Neural cell (in vitro differentiated cells): ENCODE results near the gene ACTL10. TPM values are rescaled to one million over a fixed set of nuclear protein-coding genes. Genes with fewer than 3 reads are reported as not detected.
A peak's percentile ranks its signal among the peaks of the same experiment; 100 is the strongest.

Experiments
- H2AFZ ChIP-seq: fragments of 200-600, 300-800 bp; sonication (generic), shearing (Covaris generic); 2 replicates; pipeline ENCODE4 v1.6.0; 2014; ENCODE audit warnings: low read depth, mild to moderate bottlenecking, antibody characterized with exemption, low read length, moderate library complexity
- H3F3A ChIP-seq: fragments of 200-600 bp; shearing (Covaris generic); 2 replicates; pipeline ENCODE4 v1.6.1; 2016; ENCODE audit warnings: mild to moderate bottlenecking, moderate library complexity, mixed read lengths, antibody characterized with exemption, low read length; ENCODE audit not compliant: insufficient read depth, poor library complexity, severe bottlenecking
- H3K27ac ChIP-seq: fragments of 200-600, 300-800 bp; sonication (generic), shearing (Covaris generic); 2 replicates; pipeline ENCODE4 v1.5.1; 2014; ENCODE audit warnings: mild to moderate bottlenecking, low read length, moderate library complexity
- H3K27me3 ChIP-seq: fragments of 300-800, 200-600 bp; sonication (generic), shearing (Covaris generic); 2 replicates; pipeline ENCODE4 v1.6.0; 2014; ENCODE audit warnings: mild to moderate bottlenecking, low read depth, low read length, moderate library complexity; ENCODE audit not compliant: insufficient read depth
- H3K36me3 ChIP-seq: fragments of 300-800, 200-600 bp; sonication (generic), shearing (Covaris generic); 2 replicates; pipeline ENCODE4 v1.5.1; 2014; ENCODE audit warnings: mild to moderate bottlenecking, antibody characterized with exemption, low read length, moderate library complexity; ENCODE audit not compliant: insufficient read depth
- H3K4me2 ChIP-seq: fragments of 300-800, 200-600 bp; sonication (generic), shearing (Covaris generic); 2 replicates; pipeline ENCODE4 v1.6.0; 2014; ENCODE audit warnings: mild to moderate bottlenecking, low read length
- H3K4me3 ChIP-seq: fragments of 300-800, 200-600 bp; sonication (generic), shearing (Covaris generic); 2 replicates; pipeline ENCODE4 v1.5.1; 2014; ENCODE audit warnings: mild to moderate bottlenecking, low read length, moderate library complexity
- H3K79me2 ChIP-seq: fragments of 200-600 bp; shearing (Covaris generic); replicated peaks from 2 replicates; pipeline ENCODE4 v1.6.0; 2014; ENCODE audit warnings: mild to moderate bottlenecking, low read length, moderate library complexity; ENCODE audit not compliant: insufficient read depth
- H3K9ac ChIP-seq: fragments of 300-800, 200-600 bp; sonication (generic), shearing (Covaris generic); 2 replicates; pipeline ENCODE4 v1.6.1; 2016; ENCODE audit warnings: mild to moderate bottlenecking, low read length, mixed read lengths
- H3K9me2 ChIP-seq: fragments of 200-600 bp; shearing (Covaris generic); 2 replicates; pipeline ENCODE4 v1.6.1; 2016; ENCODE audit warnings: mild to moderate bottlenecking, low read length, mixed read lengths; ENCODE audit not compliant: insufficient read depth
- H3K9me3 ChIP-seq: fragments of 200-600, 300-800 bp; sonication (generic), shearing (Covaris generic); 2 replicates; pipeline ENCODE4 v1.6.1; 2016; ENCODE audit warnings: mild to moderate bottlenecking, mixed run types, low read length, moderate library complexity, mixed read lengths
- H4K20me1 ChIP-seq: fragments of 200-600 bp; shearing (Covaris generic); 2 replicates; pipeline ENCODE4 v1.6.1; 2016; ENCODE audit warnings: mild to moderate bottlenecking, mixed run types; ENCODE audit not compliant: insufficient read depth
- CTCF ChIP-seq: fragments of 450-650 bp; IDR thresholded peaks from 2 replicates; pipeline ENCODE4 v1.5.1; 2014; ENCODE audit warnings: antibody characterized with exemption, mild to moderate bottlenecking, moderate library complexity; ENCODE audit not compliant: poor library complexity, severe bottlenecking
- EP300 ChIP-seq: fragments of 450-650 bp; conservative IDR thresholded peaks from 2 replicates; pipeline ENCODE4 v1.6.1; 2014; ENCODE audit warnings: antibody characterized with exemption, mild to moderate bottlenecking, moderate library complexity; ENCODE audit not compliant: poor library complexity, severe bottlenecking
- EZH2 ChIP-seq: fragments of 200-600, 300-800 bp; shearing (Covaris generic), sonication (generic); IDR thresholded peaks from 2 replicates; pipeline ENCODE4 v1.6.1; 2014; ENCODE audit warnings: antibody characterized with exemption, low read length, borderline replicate concordance, mild to moderate bottlenecking; ENCODE audit not compliant: insufficient read depth, poor library complexity, severe bottlenecking
- MXI1 ChIP-seq: fragments of 450-650 bp; conservative IDR thresholded peaks from 2 replicates; pipeline ENCODE4 v1.6.1; 2014; ENCODE audit warnings: antibody characterized with exemption, mild to moderate bottlenecking; ENCODE audit not compliant: poor library complexity, severe bottlenecking
- POLR2AphosphoS5 ChIP-seq: IDR thresholded peaks from 2 replicates; pipeline ENCODE4 v1.6.1; 2012
- RAD21 ChIP-seq: fragments of 450-650 bp; conservative IDR thresholded peaks from 2 replicates; pipeline ENCODE4 v1.6.1; 2014; ENCODE audit warnings: antibody characterized with exemption, mild to moderate bottlenecking, moderate library complexity
- REST ChIP-seq: IDR thresholded peaks from 2 replicates; pipeline ENCODE4 v1.6.1; 2012; ENCODE audit warnings: borderline replicate concordance
- SMC3 ChIP-seq: fragments of 450-650 bp; conservative IDR thresholded peaks from 2 replicates; pipeline ENCODE4 v1.6.1; 2014; ENCODE audit warnings: antibody characterized with exemption, mild to moderate bottlenecking, moderate library complexity; ENCODE audit not compliant: poor library complexity
- TAF1 ChIP-seq: IDR thresholded peaks from 2 replicates; pipeline ENCODE4 v1.6.1; 2012; ENCODE audit warnings: low read depth
- polyA plus RNA-seq: library from polyadenylated mRNA; depleted of rRNA; stranded (reverse); fragments of >200 nt; gene quantifications from 2 replicates; pipeline ENCODE4 v1.2.3, GENCODE V29; 2014

Gene ACTL10
- polyA plus RNA-seq, 1 donor from 2014 or later: not detected

- H3K9me2 ChIP-seq: no peaks in the 10 kb centered on the region
- TF ChIP-seq TAF1 (no peak), POLR2AphosphoS5 (peak; percentile 44), SMC3 (peak; percentile 53), EP300 (no peak), CTCF (peak; percentile 65), EZH2 (no peak), RAD21 (peak; percentile 27), MXI1 (peak; percentile 96)
- no peaks in the 10 kb centered on the region for H4K20me1 ChIP-seq
- H3K4me2 ChIP-seq: peak within 1 kb of the TSS; percentile 39
- H3K9ac ChIP-seq: peak within 1 kb of the TSS; percentile 63
- no peaks in the 10 kb centered on the region for H3K27me3 ChIP-seq
- no peaks in the 10 kb centered on the region for H3F3A ChIP-seq
- peak within 1 kb of the TSS; percentile 66 for H3K4me3 ChIP-seq
- H3K79me2 ChIP-seq: peaks cover 10% of the 10 kb centered on the region
- H3K27ac ChIP-seq: peak within 1 kb of the TSS; percentile 56
- H3K36me3 ChIP-seq: no peaks in the 10 kb centered on the region
- H2AFZ ChIP-seq: peak within 1 kb of the TSS; percentile 96
- H3K9me3 ChIP-seq: no peaks in the 10 kb centered on the region
Measured at GRCh38 chr20:33686100-33686983, 19.6 kb downstream of the ACTL10 start, which contains the start of gene E2F1. TSS of gene E2F1 (minus strand) at chr20:33686385. CDS start at chr20:33686264, 121 bp downstream.

GRCh38 chr20:33686984-33687366 is 20.2 kb downstream of the ACTL10 start:
- H3K9ac ChIP-seq: peak overlapping the region; percentile 63
- H3K27ac ChIP-seq: peak overlapping the region; percentile 56
- H3K4me2 ChIP-seq: no peak overlapping the region
- peaks cover 10% of the 10 kb centered on the region for H3K79me2 ChIP-seq
- H4K20me1 ChIP-seq: no peaks in the 10 kb centered on the region
- H2AFZ ChIP-seq: peak overlapping the region; percentile 96
- H3K36me3 ChIP-seq: no peaks in the 10 kb centered on the region
- no peaks in the 10 kb centered on the region for H3K27me3 ChIP-seq
- TF ChIP-seq MXI1 (no peak), EZH2 (no peak), REST (no peak), RAD21 (no peak), POLR2AphosphoS5 (no peak), TAF1 (no peak), EP300 (no peak), CTCF (no peak), SMC3 (no peak)
- no peaks in the 10 kb centered on the region for H3F3A ChIP-seq
- no peaks in the 10 kb centered on the region for H3K9me3 ChIP-seq
- H3K4me3 ChIP-seq: peak overlapping the region; percentile 66
- H3K9me2 ChIP-seq: no peaks in the 10 kb centered on the region
